HG02870 (cell line): ENCODE data around the gene ZNF808.
"Not testable (repeated sequence)": the region's sequence is repeated elsewhere in the genome, so short reads cannot be mapped to it uniquely, and the experiment has no call there.

Experiments
- ATAC-seq: cut with Tn5 transposase; IDR thresholded peaks from one replicate; pipeline ENCODE4 v1.9.1; 2021; ENCODE audit warnings: mild to moderate bottlenecking, moderate library complexity; ENCODE audit not compliant: unreplicated experiment

The ZNF808 gene

GRCh38 chr19:52535771-52536447, 8.4 kb downstream of the ZNF808 start:
- peak; percentile 74 for ATAC-seq

GRCh38 chr19:52536448-52536800, 9.0 kb downstream of the ZNF808 start:
- peak; percentile 39 for ATAC-seq

GRCh38 chr19:52538815-52539214, 11.3 kb downstream of the ZNF808 start:
- not testable (repeated sequence) for ATAC-seq

- ATAC-seq = not testable (repeated sequence)
These were observed 13.7 kb downstream of the ZNF808 start for GRCh38 chr19:52541176-52541575.

- ATAC-seq = no peak
These were observed 14.1 kb downstream of the ZNF808 start for GRCh38 chr19:52541608-52542007.

GRCh38 chr19:52542541-52542940, 15.1 kb downstream of the ZNF808 start:
- ATAC-seq = not testable (repeated sequence)

- no peak for ATAC-seq
These were observed 15.7 kb downstream of the ZNF808 start for GRCh38 chr19:52542984-52543664.

GRCh38 chr19:52554216-52554971, 26.9 kb downstream of the ZNF808 start:
- no peak for ATAC-seq

- no peak for ATAC-seq
These were observed 29.9 kb downstream of the ZNF808 start for GRCh38 chr19:52557231-52557995.

GRCh38 chr19:52558732-52559445, 31.4 kb downstream of the ZNF808 start:
- not testable (repeated sequence) for ATAC-seq

GRCh38 chr19:52561611-52562010, 34.1 kb downstream of the ZNF808 start:
- not testable (repeated sequence) for ATAC-seq

- no peak for ATAC-seq
These were observed 38.7 kb downstream of the ZNF808 start for GRCh38 chr19:52566121-52566520.

- ATAC-seq = no peak
These were observed 39.1 kb downstream of the ZNF808 start for GRCh38 chr19:52566588-52566987.

- ATAC-seq = no peak
These were observed 40.5 kb downstream of the ZNF808 start for GRCh38 chr19:52567921-52568320.

GRCh38 chr19:52569638-52569999, 42.2 kb downstream of the ZNF808 start:
- not testable (repeated sequence) for ATAC-seq

- ATAC-seq = peak; percentile 92
These were observed 42.8 kb downstream of the ZNF808 start, which contains the start of gene ZNF701 for GRCh38 chr19:52570000-52570861. TSS of gene ZNF701 (plus strand) at chr19:52570287. CDS start at chr19:52574148, 3,861 bp downstream.

- no peak for ATAC-seq
These were observed 57.4 kb downstream of the ZNF808 start for GRCh38 chr19:52584736-52585440.

GRCh38 chr19:52585604-52586003, 58.1 kb downstream of the ZNF808 start:
- no peak for ATAC-seq

- no peak for ATAC-seq
These were observed 63.3 kb downstream of the ZNF808 start for GRCh38 chr19:52590728-52591127.
